ENCODE measurements around the gene ANKMY2.
"Not testable (repeated sequence)": the region's sequence is repeated elsewhere in the genome, so short reads cannot be mapped to it uniquely, and the experiment has no call there.

The ANKMY2 gene

DNA sequence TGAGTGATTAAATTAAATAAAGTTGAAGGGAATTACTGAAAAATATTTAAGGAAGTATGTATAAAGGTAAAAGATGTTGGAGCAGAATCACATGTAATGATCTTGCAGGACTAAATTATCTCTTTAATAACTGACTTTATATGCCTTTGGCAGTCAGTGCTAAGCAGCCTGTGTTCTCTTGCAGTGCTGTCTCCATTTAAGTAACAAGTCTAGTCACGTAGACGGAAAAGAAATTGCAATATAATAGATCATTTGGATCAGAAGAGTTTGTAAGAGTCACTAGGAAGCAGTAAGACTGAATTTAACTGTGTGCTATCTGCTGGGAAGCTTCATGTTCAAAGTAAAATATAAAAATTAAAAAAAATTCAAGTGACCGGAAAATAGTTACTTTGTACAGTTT lies 21.8 kb upstream of the ANKMY2 start:
- Histone ChIP-seq H3K27me3 (ENCODE audit: control insufficient read depth, low read length) (no peaks in the 10 kb centered on the region), H3K9me2 (replicated peaks; ENCODE audit: control insufficient read depth, low read length) (no peaks in the 10 kb centered on the region), H3K4me1 (ENCODE audit: control insufficient read depth, low read length) (no peaks in the 10 kb centered on the region), H3K4me2 (ENCODE audit: low read length) (no peak overlapping the region), H3F3A (ENCODE audit: control insufficient read depth, insufficient read depth) (peaks cover 4% of the 10 kb centered on the region; the same call in 1 of the 2 replicates), H3K4me3 (ENCODE audit: low read length) (no peak overlapping the region), H4K20me1 (ENCODE audit: control insufficient read depth, insufficient read depth, low read depth, low read length) (peaks cover 7% of the 10 kb centered on the region; the same call in 1 of the 2 replicates), H3K27ac (ENCODE audit: low read depth, low read length) (no peak overlapping the region), H3K9me3 (ENCODE audit: control insufficient read depth, insufficient read depth, low read length) (no peaks in the 10 kb centered on the region), H3K79me2 (ENCODE audit: control insufficient read depth, low read length) (peaks cover 85% of the 10 kb centered on the region), H3K36me3 (ENCODE audit: control insufficient read depth, low read length) (peaks cover 80% of the 10 kb centered on the region)
- TF ChIP-seq EZH2phosphoT487 (IDR thresholded peaks at IDR 0.05; ENCODE audit: borderline replicate concordance, low read length) (no peak), CTCF (IDR thresholded peaks at IDR 0.05; ENCODE audit: low read depth, low read length, poor library complexity, severe bottlenecking) (no peak)

DNA sequence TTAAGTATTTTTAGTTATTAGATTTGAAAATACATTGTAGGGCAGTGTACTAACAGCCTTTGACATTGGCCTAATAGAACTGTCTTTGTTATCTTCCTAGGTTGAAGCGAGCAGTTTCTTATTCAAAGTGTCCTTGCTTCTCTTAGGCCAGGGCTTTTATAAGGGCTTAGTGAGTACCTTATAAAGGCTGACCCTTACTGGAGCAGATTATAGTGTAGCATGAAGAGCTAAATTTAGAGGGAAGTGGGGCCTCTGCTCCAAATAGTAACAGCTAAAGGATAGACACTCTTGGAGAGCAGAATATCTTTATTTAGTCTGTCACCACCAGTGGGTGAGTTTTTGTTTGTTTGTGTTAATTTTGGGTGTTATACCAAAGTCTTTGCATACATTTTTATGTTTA lies 16.4 kb upstream of the ANKMY2 start:
- Histone ChIP-seq H4K20me1 (ENCODE audit: control insufficient read depth, insufficient read depth, low read depth, low read length) (peaks cover 25% of the 10 kb centered on the region), H3K4me3 (ENCODE audit: low read length) (no peak overlapping the region), H3F3A (ENCODE audit: control insufficient read depth, insufficient read depth) (0 out of 2 replicates have a peak, but pooled peaks cover 4% of the 10 kb centered on the region), H3K27me3 (ENCODE audit: control insufficient read depth, low read length) (no peaks in the 10 kb centered on the region), H3K9me3 (ENCODE audit: control insufficient read depth, insufficient read depth, low read length) (no peaks in the 10 kb centered on the region), H3K27ac (ENCODE audit: low read depth, low read length) (no peak overlapping the region), H3K36me3 (ENCODE audit: control insufficient read depth, low read length) (peaks cover 40% of the 10 kb centered on the region), H3K9me2 (replicated peaks; ENCODE audit: control insufficient read depth, low read length) (no peaks in the 10 kb centered on the region), H3K4me1 (ENCODE audit: control insufficient read depth, low read length) (peaks cover 18% of the 10 kb centered on the region), H3K79me2 (ENCODE audit: control insufficient read depth, low read length) (peaks cover 91% of the 10 kb centered on the region), H3K4me2 (ENCODE audit: low read length) (no peak overlapping the region)
- no peak for TF ChIP-seq EZH2phosphoT487 (IDR thresholded peaks at IDR 0.05; ENCODE audit: borderline replicate concordance, low read length)
- TF ChIP-seq CTCF (IDR thresholded peaks at IDR 0.05; ENCODE audit: low read depth, low read length, poor library complexity, severe bottlenecking): no peak

DNA sequence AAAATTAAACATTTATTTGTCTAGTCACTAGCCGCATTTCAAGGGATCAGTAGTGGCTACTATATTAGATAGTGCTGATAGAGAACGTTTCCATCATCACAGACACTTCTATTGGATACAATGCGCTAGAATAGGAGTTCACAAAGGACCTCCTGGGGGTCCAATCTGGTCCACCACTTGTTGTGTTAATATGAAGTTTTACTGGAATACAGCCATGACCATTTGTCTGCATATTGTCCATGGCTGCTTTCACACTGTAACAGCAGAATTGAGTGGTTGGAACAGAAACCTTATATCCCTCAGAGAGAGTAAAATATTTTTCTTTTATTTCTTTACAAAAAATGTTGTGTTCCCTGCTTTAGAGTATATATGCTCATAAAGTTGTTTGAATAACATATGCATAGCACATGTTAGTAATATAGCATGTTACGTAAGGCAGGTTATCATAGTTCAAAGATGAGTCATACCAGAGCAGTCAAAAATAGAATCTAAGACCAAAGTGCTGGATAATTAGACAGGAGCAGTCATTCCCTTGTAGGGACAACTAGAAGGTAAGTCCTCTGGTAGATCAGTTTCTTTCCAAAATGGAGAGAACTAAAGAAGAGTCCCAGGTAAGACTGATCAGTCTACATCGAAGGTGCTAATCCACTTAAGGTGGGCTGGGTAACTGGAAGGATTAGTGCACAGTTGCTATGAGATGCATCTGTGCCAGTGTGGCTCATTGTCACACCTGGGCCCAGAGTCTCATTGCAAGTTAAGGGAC lies 15.3 kb upstream of the ANKMY2 start:
- H3K4me1 ChIP-seq (ENCODE audit: control insufficient read depth, low read length): peaks cover 18% of the 10 kb centered on the region
- no peaks in the 10 kb centered on the region for H3K9me3 ChIP-seq (ENCODE audit: control insufficient read depth, insufficient read depth, low read length)
- H3K9me2 ChIP-seq (replicated peaks; ENCODE audit: control insufficient read depth, low read length): no peaks in the 10 kb centered on the region
- no peaks in the 10 kb centered on the region for H3K27me3 ChIP-seq (ENCODE audit: control insufficient read depth, low read length)
- no peak overlapping the region for H3K4me2 ChIP-seq (ENCODE audit: low read length)
- no peak overlapping the region for H3K4me3 ChIP-seq (ENCODE audit: low read length)
- peaks cover 44% of the 10 kb centered on the region for H3K36me3 ChIP-seq (ENCODE audit: control insufficient read depth, low read length)
- no peak for TF ChIP-seq EZH2phosphoT487 (IDR thresholded peaks at IDR 0.05; ENCODE audit: borderline replicate concordance, low read length)
- TF ChIP-seq CTCF (IDR thresholded peaks at IDR 0.05; ENCODE audit: low read depth, low read length, poor library complexity, severe bottlenecking): no peak
- H3F3A ChIP-seq (ENCODE audit: control insufficient read depth, insufficient read depth): 0 out of 2 replicates have a peak, but pooled peaks cover 4% of the 10 kb centered on the region
- H3K27ac ChIP-seq (ENCODE audit: low read depth, low read length): no peak overlapping the region
- H3K79me2 ChIP-seq (ENCODE audit: control insufficient read depth, low read length): peaks cover 98% of the 10 kb centered on the region
- peaks cover 25% of the 10 kb centered on the region for H4K20me1 ChIP-seq (ENCODE audit: control insufficient read depth, insufficient read depth, low read depth, low read length)

DNA sequence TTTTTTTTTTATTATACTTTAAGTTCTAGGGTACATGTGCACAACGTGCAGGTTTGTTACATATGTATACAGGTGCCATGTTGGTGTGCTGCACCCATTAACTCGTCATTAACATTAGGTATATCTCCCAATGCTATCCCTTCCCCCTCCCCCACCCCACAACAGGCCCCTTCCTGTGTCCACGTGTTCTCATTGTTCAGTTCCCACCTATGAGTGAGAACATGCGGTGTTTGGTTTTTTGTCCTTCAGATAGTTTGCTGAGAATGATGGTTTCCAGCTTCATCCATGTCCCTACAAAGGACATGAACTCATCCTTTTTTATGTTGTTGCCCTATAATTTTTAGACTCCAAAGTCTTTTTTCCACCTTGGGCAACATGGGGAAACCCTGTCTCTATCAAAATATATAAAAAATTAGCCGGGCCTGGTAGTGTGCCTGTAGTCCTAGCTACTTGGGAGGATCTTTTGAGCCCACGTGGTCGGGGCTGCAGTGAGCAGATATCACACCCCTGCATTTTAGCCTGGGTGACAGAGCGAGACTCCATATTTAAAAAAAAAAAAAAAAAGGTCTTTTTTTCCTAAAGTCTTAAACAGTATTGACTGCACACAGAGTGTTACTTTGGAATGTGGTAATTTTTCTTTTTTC lies 14.4 kb upstream of the ANKMY2 start:
- H3K36me3 ChIP-seq (ENCODE audit: control insufficient read depth, low read length): peaks cover 42% of the 10 kb centered on the region
- not testable (repeated sequence) for H3K9me3 ChIP-seq (ENCODE audit: control insufficient read depth, insufficient read depth, low read length); H3K27ac ChIP-seq (ENCODE audit: low read depth, low read length); H3K9me2 ChIP-seq (replicated peaks; ENCODE audit: control insufficient read depth, low read length); H3K4me2 ChIP-seq (ENCODE audit: low read length); H3K4me3 ChIP-seq (ENCODE audit: low read length); H3F3A ChIP-seq (ENCODE audit: control insufficient read depth, insufficient read depth); H3K27me3 ChIP-seq (ENCODE audit: control insufficient read depth, low read length)
- peaks cover 20% of the 10 kb centered on the region for H3K4me1 ChIP-seq (ENCODE audit: control insufficient read depth, low read length)
- H3K79me2 ChIP-seq (ENCODE audit: control insufficient read depth, low read length): peaks cover 99% of the 10 kb centered on the region
- H4K20me1 ChIP-seq (ENCODE audit: control insufficient read depth, insufficient read depth, low read depth, low read length): peaks cover 29% of the 10 kb centered on the region

Data from DOHH2 (cell line).